Iris pigment epithelial cell (primary cell): ENCODE data around the gene ADNP2.

ENCODE experiments used
- DNase-seq: peaks from one replicate; pipeline ENCODE4 v3.0.0-alpha.2; 2011; ENCODE audit warnings: low read depth

Gene ADNP2, protein sequence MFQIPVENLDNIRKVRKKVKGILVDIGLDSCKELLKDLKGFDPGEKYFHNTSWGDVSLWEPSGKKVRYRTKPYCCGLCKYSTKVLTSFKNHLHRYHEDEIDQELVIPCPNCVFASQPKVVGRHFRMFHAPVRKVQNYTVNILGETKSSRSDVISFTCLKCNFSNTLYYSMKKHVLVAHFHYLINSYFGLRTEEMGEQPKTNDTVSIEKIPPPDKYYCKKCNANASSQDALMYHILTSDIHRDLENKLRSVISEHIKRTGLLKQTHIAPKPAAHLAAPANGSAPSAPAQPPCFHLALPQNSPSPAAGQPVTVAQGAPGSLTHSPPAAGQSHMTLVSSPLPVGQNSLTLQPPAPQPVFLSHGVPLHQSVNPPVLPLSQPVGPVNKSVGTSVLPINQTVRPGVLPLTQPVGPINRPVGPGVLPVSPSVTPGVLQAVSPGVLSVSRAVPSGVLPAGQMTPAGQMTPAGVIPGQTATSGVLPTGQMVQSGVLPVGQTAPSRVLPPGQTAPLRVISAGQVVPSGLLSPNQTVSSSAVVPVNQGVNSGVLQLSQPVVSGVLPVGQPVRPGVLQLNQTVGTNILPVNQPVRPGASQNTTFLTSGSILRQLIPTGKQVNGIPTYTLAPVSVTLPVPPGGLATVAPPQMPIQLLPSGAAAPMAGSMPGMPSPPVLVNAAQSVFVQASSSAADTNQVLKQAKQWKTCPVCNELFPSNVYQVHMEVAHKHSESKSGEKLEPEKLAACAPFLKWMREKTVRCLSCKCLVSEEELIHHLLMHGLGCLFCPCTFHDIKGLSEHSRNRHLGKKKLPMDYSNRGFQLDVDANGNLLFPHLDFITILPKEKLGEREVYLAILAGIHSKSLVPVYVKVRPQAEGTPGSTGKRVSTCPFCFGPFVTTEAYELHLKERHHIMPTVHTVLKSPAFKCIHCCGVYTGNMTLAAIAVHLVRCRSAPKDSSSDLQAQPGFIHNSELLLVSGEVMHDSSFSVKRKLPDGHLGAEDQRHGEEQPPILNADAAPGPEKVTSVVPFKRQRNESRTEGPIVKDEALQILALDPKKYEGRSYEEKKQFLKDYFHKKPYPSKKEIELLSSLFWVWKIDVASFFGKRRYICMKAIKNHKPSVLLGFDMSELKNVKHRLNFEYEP

DNA sequence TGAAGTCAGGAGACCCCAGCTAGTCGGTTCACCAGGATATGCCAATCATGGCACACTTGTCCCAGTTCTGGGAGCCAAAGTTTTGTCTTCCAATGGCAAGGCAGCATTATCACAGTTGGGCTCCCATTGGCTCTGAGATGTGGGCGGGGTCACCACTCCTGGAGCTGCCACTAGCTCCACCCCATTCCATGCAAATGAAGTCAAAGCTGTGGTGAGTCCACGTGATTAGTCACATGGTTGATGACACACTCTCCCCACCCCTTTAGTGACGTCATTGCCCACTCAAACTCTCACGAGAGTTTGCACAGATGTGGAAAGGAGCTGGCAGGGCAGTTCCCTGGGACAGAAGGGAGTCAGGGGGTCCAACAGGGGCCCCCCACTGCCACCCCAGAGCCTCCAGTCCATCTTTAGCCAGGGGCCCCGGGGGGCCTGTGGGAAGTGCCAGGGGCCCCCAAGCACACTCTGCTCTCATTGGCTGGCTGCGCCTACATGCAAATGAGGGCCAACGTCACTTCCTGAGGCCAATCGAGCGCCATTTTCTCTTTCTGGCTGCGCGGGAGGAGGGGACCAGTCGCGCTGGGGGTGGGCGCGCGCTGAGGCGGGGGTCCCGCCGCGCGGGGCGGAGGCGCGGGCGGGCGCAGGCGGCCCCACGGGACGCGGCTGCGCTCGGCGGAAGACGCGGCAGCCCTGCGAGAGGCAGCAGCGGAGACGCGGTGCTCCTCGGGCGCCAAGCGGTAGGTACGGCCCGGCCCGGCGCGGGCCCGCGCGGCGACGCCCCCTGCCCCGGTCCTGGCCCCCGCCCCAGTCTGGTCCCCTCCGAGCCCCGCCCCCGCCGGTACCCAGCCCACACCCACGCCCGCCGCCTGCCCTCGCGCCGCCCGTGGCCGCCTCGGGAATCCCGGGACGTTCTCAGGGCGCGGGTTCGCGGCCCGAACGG lies at the start of gene ADNP2:
Gene ADNP2, plus strand, starts transcription at position 524 of the 937 bp plus-strand sequence. CDS start 8,281 bp downstream, outside the sequence.
- DNase-seq = peak; percentile 96

DNA sequence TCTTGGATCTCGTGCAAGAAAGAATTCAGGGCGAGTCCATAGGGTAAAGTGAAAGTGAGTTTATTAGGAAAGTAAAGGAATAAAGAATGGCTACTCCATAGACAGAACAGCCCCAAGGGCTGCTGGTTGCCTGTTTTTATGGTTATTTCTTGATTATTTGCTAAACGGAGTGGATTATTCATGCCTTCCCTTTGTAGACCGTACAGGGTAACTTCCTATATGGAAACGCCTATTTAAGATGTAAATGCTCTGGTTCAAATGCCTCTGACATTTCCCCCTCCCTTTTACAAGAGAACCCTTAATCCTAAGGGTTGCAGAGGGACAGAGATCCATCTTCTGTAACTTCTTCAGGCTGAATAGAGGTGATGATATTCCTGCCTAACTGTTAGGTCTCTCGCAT lies 49.1 kb upstream of the ADNP2 start:
- DNase-seq = no peak

DNA sequence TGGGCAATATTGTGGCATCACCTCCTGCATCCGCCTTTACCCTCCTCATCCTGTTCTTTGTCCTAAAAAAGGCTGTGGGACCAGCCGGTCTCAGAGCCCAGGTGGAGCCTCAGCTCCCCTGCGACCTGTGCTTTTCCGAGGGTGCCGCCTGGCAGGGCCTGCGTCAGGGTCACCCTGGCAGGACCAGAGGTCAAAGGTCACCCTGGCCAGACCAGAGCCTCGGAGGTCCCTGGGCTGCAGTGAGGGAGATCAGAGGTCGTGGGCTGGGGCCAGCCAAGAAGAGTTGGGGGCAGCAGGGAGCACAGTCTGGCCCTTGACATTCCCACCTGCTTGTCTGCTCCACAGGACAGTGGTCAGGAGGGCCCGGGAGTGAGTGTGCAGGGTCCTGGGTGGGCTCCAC lies 43.4 kb upstream of the ADNP2 start:
- DNase-seq = no peak

DNA sequence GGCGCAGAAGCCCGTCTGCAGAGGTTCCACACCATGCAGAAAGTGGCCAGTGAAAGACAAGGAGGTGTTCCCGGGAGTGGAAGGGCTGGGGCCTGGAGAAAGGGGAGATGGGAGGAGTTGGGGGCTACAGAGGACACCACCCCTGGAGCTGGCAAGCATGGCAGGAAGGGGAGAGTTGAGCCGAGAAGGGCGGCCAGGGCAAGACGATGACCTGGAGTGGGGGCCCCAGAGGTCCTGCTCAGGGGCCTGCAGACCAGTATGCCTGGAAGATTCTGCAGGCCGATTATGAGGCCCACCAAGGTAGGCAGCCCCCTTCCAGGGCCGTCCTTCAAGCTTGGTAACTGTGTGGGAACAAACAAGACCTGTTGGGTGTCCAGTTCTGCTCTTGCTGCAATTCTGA lies 41.7 kb upstream of the ADNP2 start:
- no peak for DNase-seq

DNA sequence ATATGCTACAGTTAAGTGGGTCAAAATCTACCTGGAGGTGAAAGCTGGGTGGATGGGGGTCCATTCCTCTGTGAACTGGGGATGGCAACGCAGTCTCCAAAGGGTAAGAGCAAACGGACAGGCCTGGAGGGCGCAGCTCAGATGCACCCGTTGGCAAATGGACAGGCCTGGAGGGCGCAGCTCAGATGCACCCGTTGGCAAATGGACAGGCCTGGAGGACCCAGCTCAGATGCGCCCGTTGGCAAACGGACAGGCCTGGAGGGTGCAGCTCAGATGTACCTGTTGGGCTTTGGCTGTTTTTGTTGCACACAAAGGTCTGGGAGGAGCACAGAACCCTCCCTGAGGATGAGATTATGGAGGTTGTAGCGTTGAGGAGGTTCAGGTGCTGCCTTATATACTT lies 41.2 kb upstream of the ADNP2 start:
- no peak for DNase-seq

DNA sequence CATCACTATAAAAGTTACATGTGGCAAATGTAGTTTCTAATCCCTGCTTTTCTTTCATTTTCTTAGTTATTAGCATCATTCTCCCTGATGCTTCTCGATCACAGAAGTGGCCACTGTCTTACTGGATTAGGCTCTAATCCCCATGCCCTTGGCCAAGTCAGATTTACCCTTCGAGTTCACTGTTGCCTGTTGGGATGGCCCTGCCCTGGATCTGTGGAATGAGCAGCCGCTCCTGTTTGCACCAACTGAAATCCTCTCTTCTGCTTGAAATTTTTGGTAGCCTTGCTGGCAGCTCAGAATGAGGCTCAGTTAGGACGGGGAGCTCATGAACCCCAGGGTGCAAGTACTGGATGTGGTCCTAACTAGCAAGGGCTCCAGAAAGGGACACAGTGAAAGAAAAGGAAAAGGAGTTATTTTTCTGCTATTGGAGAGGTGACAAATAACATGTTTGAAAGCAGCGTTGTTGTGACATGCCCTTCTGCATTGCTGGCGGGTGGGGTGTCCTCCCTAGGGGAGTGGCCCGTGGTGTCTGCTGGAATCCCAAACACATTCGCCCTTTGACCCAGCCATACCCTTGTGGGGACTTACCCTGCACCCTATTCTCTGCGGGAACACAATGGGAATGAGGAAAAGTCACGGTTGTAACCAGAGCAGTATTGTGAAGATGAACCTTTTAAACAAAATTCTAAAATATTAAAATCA lies 40.3 kb upstream of the ADNP2 start:
- DNase-seq = no peak

DNA sequence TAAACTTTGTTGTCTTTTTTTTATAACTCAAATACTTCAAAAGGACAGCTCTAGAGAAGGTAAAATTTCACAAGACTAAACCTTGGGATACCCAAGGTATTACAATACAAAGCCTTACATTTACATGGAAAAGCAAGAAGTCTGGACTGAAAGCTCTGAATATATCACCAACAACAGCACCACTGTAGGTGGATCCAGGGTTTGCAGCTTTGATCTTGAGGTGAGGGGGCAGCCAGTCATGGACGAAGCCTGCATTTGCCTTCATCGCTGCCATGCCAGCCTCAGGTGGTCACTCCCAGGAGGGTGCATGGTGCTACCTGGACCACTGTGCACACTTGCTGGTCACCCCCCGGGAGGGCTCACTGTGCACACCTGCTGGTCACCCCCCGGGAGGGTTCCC lies 38.2 kb upstream of the ADNP2 start:
- no peak for DNase-seq

DNA sequence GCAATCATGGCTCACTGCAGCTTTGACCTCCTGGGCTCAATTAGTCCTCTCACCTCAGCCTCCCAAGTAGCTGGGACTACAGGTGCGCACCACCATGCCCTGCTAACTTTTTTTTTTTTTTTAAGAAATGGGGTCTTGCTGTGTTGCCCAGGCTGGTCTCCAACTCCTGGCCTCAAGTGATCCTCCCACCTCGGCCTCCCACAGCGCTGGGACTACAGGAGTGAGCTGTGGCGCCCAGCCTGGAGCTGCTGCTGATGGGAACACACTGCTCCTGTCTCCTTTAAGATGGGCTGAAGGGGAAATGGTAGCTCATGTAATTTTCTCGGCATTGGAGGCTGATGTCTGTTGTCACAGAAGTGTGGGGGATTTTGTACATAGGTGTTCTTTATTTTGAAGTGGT lies 34.9 kb upstream of the ADNP2 start:
- DNase-seq = no peak

DNA sequence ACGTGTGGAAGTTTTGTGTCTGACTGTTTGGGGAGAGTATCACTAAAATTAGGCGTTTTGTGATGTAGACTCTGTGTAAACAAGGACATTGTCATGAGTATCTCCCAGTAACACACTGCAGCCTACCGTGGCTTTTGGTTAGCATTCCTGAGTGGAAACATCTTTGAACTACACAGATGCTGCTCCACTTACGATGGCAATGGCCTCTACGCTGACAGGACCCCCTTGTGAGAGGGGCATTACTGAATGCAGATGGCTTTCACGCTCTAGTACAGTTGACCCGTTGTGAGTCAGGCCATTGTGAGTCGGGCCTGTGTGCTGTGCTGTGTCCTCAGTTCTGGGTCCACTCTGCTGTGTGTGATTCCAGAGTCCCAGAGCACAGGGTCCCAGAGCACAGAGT lies 34.4 kb upstream of the ADNP2 start:
- no peak for DNase-seq

DNA sequence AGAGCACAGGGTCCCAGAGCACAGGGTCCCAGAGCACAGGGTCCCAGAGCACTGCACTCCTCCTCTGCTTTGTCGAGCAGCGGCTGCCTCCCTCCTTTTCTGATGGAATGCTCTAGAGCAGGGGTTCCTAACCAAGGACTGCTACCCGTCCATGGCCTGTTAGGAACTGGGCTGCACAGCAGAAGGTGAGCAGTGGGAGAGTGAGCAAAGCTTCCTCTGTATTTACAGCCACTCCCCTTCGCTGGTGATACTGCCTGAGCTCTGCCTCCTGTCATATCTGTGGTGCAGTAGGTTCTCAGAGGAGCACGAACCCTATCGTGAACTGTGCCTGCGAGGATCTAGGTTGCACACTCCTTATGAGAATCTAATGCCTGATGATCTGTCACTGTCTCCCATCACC lies 33.1 kb upstream of the ADNP2 start:
- DNase-seq = no peak

DNA sequence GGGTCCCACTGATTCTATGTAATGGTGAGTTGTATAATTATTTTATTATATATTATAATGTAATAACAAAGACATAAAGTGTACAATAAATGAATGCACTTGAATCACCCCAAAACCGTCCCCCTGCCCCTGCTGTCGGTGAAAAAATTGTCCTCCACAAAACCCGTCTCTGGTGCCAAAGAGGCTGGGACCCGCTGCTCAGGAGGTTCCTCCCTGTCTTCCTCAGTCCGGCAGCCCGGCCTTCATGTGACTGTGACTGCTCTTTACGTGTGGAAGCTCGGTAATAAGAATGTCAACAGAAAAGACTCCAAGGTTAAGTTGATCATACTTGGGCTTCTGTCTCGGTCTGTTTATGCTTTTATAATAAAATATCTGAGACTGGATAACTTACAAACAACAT lies 32.7 kb upstream of the ADNP2 start:
- DNase-seq = no peak

DNA sequence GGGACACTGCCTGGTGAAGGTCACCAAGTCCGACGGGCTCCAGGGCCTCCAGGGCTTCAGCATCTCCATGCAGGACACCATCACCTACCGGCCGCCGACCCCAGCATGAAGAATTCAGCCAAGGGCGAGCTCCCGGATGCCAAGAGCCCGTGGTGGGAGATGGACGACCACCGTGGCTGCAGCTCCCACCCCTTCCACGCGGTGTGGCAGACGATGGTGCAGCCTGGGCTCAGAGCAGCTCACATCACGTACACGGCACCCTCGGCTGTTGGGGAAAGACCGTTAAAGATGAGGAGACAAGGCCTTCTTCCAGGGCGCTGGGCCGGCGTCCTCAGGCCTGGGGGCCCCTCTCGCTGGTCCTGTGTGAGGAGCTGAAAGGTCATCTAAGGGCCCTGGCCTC lies 31.2 kb upstream of the ADNP2 start:
- DNase-seq = no peak

DNA sequence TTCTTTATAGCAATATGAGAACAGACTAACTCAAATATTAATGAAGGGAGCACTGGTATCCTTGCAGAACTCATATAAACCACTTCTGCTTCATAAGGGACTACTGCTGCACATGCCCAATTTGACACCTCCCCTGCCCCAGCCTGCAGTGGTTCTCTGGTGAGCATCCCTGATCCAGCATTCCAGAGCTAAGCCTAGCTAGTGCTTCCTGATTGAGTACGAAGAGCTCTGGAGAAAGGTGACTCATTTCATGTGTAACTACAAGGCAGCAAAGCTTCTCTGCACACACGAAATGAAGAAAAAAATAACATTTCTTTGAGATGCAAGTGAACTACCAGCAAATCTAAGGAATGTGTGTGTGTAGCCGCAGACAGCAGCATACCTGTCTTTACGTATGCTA lies 22.8 kb upstream of the ADNP2 start:
- DNase-seq = peak; percentile 36

DNA sequence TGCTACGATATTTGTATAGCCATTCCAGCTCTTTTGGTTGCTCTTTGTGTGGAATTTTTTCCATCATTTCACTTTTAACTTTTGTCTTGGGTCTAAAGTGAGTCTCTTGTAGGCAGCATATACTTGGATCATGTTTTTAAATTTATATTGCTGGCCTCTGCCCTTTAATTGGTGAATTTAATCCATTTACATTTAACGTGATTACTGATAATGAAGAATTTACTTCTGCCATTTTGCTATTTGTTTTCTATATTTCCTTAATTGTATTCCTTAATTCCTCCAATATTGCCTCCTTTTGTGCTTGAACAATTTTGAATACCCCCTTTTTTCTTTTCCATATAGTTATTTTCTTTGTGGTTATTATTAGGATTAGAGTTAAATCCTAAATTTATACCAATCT lies 21.0 kb upstream of the ADNP2 start:
- DNase-seq = no peak

DNA sequence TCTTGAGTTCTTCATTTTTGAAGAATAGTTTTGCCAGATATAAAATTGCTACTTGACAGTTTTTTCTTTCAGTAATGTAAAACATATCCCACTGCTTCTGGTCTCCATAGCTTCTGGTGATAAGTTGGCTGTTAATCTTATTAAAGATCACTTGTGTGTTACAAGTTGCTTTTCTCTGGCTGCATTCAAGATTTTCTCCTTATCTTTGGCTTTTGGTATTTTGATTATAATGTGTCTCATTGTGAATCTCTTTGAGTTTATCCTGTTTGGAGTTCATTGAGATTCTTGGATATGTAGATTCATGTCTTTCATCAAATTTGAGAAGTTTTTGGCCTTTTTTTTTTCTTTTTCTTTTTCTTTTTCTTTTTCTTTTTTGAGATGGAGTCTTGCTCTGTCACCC lies 20.2 kb upstream of the ADNP2 start:
- DNase-seq = no peak

DNA sequence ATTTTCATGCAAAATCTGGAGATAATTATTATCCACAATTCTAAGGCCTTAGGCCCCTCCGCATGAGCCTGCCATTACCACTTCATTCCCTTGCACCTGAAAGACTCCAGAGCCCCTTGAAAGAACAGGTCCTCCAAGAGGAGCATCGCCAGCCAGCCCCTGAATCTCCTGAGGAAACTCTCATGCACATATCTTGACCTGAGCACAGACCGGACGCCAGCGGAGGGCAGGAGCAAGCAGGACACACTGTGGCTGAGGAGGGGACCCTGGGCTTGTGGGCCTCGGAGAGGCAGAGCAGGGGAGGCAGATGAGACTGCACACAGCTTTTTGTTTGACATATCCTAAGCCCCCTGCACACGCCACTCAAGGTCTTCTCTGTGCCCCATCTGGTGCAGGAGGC lies 13.6 kb upstream of the ADNP2 start:
- DNase-seq = no peak

DNA sequence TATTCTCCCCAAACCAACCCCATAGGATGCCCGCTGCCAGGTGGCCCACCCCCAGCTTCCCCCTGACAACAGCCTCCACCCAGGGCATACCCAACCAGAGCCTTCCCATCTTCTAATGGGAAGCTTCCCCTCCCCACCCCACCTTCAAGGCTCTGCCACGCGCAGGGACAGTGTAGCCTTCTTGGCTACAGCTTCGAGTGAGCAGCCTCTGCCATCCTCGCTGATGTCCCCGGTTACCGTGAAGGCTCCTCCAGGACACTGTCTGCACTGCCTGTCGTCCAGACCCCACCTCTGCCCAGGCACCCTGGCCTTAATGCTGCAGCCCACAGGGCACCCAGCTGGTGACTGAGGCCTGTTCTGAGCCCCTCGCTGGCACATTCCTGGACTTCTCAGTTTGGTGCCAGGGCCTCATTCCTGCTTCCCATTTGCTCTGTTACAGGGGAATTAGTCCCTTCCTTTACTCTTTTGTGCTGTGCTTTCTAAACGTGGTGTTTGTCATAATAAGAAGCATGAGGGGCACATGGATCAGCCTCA lies 13.0 kb upstream of the ADNP2 start:
- no peak for DNase-seq

DNA sequence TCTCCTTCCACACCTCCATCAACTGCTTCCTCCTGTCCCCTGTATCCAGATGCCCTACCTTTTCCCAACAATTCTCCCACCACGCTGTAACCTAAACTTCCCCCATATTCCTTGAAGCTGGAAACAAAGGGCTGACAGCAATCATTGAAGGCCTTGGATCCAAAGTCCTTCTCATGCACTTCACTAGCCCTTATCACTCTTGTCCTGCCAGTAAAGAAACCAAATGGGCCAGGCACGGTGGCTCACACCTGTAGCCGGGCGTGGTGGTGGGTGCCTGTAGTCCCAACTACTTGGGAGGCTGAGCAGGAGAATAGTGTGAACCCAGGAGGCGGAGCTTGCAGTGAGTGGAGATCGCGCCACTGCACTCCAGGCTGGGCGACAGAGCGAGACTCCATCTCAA lies 11.9 kb upstream of the ADNP2 start:
- DNase-seq = no peak

DNA sequence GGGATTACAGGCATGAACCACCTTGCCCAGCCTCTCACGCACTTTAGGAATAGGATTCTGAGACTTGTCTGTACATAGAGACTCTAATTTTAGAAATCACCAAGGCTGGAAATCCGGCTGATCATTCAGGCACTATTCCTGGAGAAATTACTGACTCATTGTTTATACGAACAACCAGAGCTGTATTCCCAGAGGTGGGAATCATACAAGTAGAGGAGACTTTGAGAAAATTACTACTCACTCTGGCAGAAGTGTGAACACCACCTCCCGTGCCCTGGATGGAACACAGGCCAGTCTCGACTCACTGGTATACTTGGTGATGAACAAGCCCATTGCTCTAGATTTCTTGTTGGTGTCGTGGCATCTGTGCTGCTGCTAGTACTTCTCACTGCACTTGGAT lies 5.8 kb upstream of the ADNP2 start:
- DNase-seq = no peak

DNA sequence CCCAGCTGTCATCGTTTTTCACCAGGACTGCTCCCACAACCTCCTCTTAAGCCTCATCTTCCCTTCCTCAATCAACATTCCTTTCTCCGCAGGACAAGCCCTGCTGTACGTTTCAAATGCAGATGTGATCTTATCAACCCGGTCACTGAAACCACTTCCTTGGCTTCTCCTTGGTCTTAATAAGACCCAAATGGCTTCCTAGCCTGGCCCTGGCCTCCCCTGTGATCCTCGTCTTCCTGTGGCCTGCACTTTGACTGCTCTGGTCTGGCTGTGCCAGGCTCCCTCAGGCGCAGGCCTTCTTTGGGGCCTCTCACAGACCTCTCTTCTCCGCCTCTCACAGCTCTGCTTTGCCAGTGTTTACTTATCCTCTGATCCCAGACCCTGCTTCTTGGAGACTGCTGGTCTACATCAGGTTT lies 4.7 kb upstream of the ADNP2 start:
- peak; percentile 16 for DNase-seq
